HepG2 (cell line): ENCODE data around the gene MEF2D. TPM values are rescaled to one million over a fixed set of nuclear protein-coding genes. Genes with fewer than 3 reads are reported as not detected.

Source experiments
- ATAC-seq: fragments of 200-7000 bp; cut with Tn5 transposase; 3 replicates; pipeline ENCODE4 v1.9.1; 2020; ENCODE audit warnings: mild to moderate bottlenecking, moderate library complexity
- BruUV-seq: library from RNA; stranded (reverse); fragments of 400-500 nt; replicated peaks from 2 replicates; lab custom pipeline; 2021; lab: Mats Ljungman, UMichigan
- CTCF ChIA-PET: fragments of 300-600 bp; formaldehyde crosslinking; extraction: SDS; loops from one replicate; lab custom pipeline; 2021; ENCODE audit warnings: low total read pairs, inconsistent platforms, low intra/inter-chr PET ratio; lab: Yijun Ruan, JAX
- POLR2A ChIA-PET: fragments of 350-600 bp; sonication (Branson Sonifier 250); formaldehyde crosslinking; loops from one replicate; lab custom pipeline; 2020; ENCODE audit warnings: antibody characterized with exemption, inconsistent platforms; lab: Yijun Ruan, JAX
- DNase-seq: peaks from one replicate; pipeline ENCODE4 v3.0.0-alpha.2; 2015; ENCODE audit warnings: low spot score
- FAIRE-seq: peaks from 3 replicates; lab custom pipeline; 2011; peaks lifted over from hg19 to GRCh38; lab: Jason Lieb, UNC
- H2AFZ ChIP-seq: one replicate; pipeline ENCODE4 v1.6.1; 2011; ENCODE audit warnings: low read length, inconsistent platforms
- H3K27ac ChIP-seq: fragments of 300-600 bp; 3 replicates; pipeline ENCODE4 v1.8.0; 2011; ENCODE audit warnings: mixed run types, mild to moderate bottlenecking, mixed read lengths, low read length, inconsistent platforms; ENCODE audit not compliant: insufficient read depth; ENCODE audit errors: extremely low read length
- H3K27me3 ChIP-seq, 2 experiments: fragments of 200-600 bp in 1 of 2; 2 replicates in 1 of 2; 3 replicates in 1 of 2; pipeline versions ENCODE4 v1.6.0 to v1.8.0; 2011; ENCODE audit warnings: low read length in 2 of 2, mild to moderate bottlenecking in 2 of 2, moderate library complexity in 2 of 2, inconsistent platforms in 1 of 2; ENCODE audit not compliant: insufficient read depth in 2 of 2, control insufficient read depth in 1 of 2
- H3K36me3 ChIP-seq, 2 experiments: fragments of 200-600 bp in 1 of 2; replicated peaks in 1 of 2; 2 replicates in 1 of 2; 3 replicates in 1 of 2; pipeline versions ENCODE4 v1.5.1 to v1.8.0; 2011; ENCODE audit warnings: low read length in 2 of 2, inconsistent platforms in 1 of 2; ENCODE audit not compliant: insufficient read depth in 2 of 2, control insufficient read depth in 1 of 2
- H3K4me1 ChIP-seq: 2 replicates; pipeline ENCODE4 v1.5.1; 2012; ENCODE audit warnings: low read length, inconsistent platforms; ENCODE audit not compliant: insufficient read depth
- H3K4me2 ChIP-seq: 2 replicates; pipeline ENCODE4 v1.6.0; 2011; ENCODE audit warnings: low read depth, low read length, inconsistent platforms
- H3K4me3 ChIP-seq, 3 experiments: fragments of 200-600 bp in 1 of 3; sonication (generic), shearing (Covaris generic) in 1 of 3; replicated peaks in 1 of 3; 2 replicates each; pipeline ENCODE4 v1.5.1; 2011 to 2016; ENCODE audit warnings: low read length in 3 of 3, inconsistent platforms in 2 of 3, low read depth in 2 of 3, mild to moderate bottlenecking in 2 of 3, control low read depth in 1 of 3, mixed read lengths in 1 of 3; ENCODE audit not compliant: insufficient read depth in 1 of 3
- H3K79me2 ChIP-seq: one replicate; pipeline ENCODE4 v1.6.1; 2011; ENCODE audit warnings: low read length, inconsistent platforms; ENCODE audit not compliant: insufficient read depth
- H3K9ac ChIP-seq: 2 replicates; pipeline ENCODE4 v1.6.0; 2011; ENCODE audit warnings: mild to moderate bottlenecking, low read depth, low read length, inconsistent platforms; ENCODE audit not compliant: insufficient read depth
- H3K9me3 ChIP-seq: 2 replicates; pipeline ENCODE4 v1.5.1; 2012; ENCODE audit warnings: mild to moderate bottlenecking, low read length
- H4K20me1 ChIP-seq: 2 replicates; pipeline ENCODE4 v1.6.0; 2011; ENCODE audit warnings: inconsistent platforms, mild to moderate bottlenecking, low read length, moderate library complexity; ENCODE audit not compliant: insufficient read depth
- ZNF275 ChIP-seq: sonication (generic); formaldehyde crosslinking; IDR thresholded peaks from 2 replicates; pipeline ENCODE4 v1.8.0; 2022; ENCODE audit warnings: missing genetic modification reagents, mild to moderate bottlenecking, inconsistent platforms, borderline replicate concordance
- ZNF512 ChIP-seq: sonication (generic); formaldehyde crosslinking; IDR thresholded peaks from 2 replicates; pipeline ENCODE4 v1.4.0; 2020; ENCODE audit warnings: mild to moderate bottlenecking, missing genetic modification reagents
- ZNF547 ChIP-seq: sonication (generic); formaldehyde crosslinking; IDR thresholded peaks from 2 replicates; pipeline ENCODE4 v1.5.1; 2020; ENCODE audit warnings: mild to moderate bottlenecking, missing genetic modification reagents
- ZNF660 ChIP-seq: sonication (generic); formaldehyde crosslinking; IDR thresholded peaks from 2 replicates; pipeline ENCODE4 v1.5.1; 2020; ENCODE audit warnings: mild to moderate bottlenecking, low read depth, missing genetic modification reagents, borderline replicate concordance
- ZNF720 ChIP-seq: sonication (generic); formaldehyde crosslinking; IDR thresholded peaks from 2 replicates; pipeline ENCODE4 v1.4.0; 2020; ENCODE audit warnings: missing genetic modification reagents
- ZZZ3 ChIP-seq: sonication (generic); formaldehyde crosslinking; IDR thresholded peaks from 2 replicates; pipeline ENCODE4 v1.4.0; 2020; ENCODE audit warnings: missing genetic modification reagents, mild to moderate bottlenecking, borderline replicate concordance
- WGBS: methylation state at CpG from one replicate; pipeline ENCODE4 v1.1.6; 2017; ENCODE audit warnings: low lambda C conversion rate; 5-methylcytosine and 5-hydroxymethylcytosine counted together
- in situ Hi-C: cut with HindIII; loops from 2 replicates; pipeline ENCODE4 v1.10.0; 2017; ENCODE audit warnings: low pct_unique_long_range_greater_than_20kb; ENCODE audit not compliant: extremely low pct_ligation_motif_present
- intact Hi-C: fragments of 100-400 bp; cut with micrococcal nuclease; formaldehyde crosslinking; loops from one replicate; pipeline ENCODE4 v1.10.0; 2022; ENCODE audit not compliant: unreplicated experiment
- polyA plus RNA-seq, 8 experiments: library from polyadenylated mRNA; depleted of rRNA in 3 of 8; stranded (reverse) in 7 of 8; unstranded in 1 of 8; fragments of >200 nt; fragmentation: Illumina TruSeq in 4 of 8; extraction: Trizol in 4 of 8; gene quantifications; 2 replicates each; pipeline versions ENCODE4 v1.2.1 to v1.2.3, GENCODE V29; 2011 to 2016; ENCODE audit warnings: low read depth in 4 of 8, missing spikeins in 1 of 8, mixed read lengths in 1 of 8; ENCODE audit not compliant: insufficient read depth in 1 of 8
- total RNA-seq, 5 experiments: library from RNA; depleted of rRNA; stranded (reverse); fragments of >200 nt; fragmentation: Illumina TruSeq; extraction: Trizol; gene quantifications; 2 replicates each; pipeline ENCODE4 v1.2.3, GENCODE V29; 2016; ENCODE audit warnings: low read depth in 1 of 5
- TF ChIP-seq, protein P1 (sequence below): sonication (generic); formaldehyde crosslinking; IDR thresholded peaks from 2 replicates; pipeline ENCODE4 v1.4.0; 2020; ENCODE audit warnings: missing genetic modification reagents
- TF ChIP-seq, protein P2 (sequence below): sonication (generic); formaldehyde crosslinking; IDR thresholded peaks from 2 replicates; pipeline ENCODE4 v1.8.0; 2022; ENCODE audit warnings: missing genetic modification reagents, mild to moderate bottlenecking, moderate library complexity, borderline replicate concordance

Gene MEF2D
- total and polyA plus RNA-seq, 2 of the 13 experiments (the other 11 are each of a cell fraction or from before 2014, with no cell fraction given) = 1.6 to 3.9 TPM

- TF ChIP-seq, protein P1, sequence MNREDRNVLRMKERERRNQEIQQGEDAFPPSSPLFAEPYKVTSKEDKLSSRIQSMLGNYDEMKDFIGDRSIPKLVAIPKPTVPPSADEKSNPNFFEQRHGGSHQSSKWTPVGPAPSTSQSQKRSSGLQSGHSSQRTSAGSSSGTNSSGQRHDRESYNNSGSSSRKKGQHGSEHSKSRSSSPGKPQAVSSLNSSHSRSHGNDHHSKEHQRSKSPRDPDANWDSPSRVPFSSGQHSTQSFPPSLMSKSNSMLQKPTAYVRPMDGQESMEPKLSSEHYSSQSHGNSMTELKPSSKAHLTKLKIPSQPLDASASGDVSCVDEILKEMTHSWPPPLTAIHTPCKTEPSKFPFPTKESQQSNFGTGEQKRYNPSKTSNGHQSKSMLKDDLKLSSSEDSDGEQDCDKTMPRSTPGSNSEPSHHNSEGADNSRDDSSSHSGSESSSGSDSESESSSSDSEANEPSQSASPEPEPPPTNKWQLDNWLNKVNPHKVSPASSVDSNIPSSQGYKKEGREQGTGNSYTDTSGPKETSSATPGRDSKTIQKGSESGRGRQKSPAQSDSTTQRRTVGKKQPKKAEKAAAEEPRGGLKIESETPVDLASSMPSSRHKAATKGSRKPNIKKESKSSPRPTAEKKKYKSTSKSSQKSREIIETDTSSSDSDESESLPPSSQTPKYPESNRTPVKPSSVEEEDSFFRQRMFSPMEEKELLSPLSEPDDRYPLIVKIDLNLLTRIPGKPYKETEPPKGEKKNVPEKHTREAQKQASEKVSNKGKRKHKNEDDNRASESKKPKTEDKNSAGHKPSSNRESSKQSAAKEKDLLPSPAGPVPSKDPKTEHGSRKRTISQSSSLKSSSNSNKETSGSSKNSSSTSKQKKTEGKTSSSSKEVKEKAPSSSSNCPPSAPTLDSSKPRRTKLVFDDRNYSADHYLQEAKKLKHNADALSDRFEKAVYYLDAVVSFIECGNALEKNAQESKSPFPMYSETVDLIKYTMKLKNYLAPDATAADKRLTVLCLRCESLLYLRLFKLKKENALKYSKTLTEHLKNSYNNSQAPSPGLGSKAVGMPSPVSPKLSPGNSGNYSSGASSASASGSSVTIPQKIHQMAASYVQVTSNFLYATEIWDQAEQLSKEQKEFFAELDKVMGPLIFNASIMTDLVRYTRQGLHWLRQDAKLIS (CRISPR knock-in tag) = no peak
- TF ChIP-seq, protein P2, sequence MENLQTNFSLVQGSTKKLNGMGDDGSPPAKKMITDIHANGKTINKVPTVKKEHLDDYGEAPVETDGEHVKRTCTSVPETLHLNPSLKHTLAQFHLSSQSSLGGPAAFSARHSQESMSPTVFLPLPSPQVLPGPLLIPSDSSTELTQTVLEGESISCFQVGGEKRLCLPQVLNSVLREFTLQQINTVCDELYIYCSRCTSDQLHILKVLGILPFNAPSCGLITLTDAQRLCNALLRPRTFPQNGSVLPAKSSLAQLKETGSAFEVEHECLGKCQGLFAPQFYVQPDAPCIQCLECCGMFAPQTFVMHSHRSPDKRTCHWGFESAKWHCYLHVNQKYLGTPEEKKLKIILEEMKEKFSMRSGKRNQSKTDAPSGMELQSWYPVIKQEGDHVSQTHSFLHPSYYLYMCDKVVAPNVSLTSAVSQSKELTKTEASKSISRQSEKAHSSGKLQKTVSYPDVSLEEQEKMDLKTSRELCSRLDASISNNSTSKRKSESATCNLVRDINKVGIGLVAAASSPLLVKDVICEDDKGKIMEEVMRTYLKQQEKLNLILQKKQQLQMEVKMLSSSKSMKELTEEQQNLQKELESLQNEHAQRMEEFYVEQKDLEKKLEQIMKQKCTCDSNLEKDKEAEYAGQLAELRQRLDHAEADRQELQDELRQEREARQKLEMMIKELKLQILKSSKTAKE (CRISPR knock-in tag) = no peak
- no peak for TF ChIP-seq ZNF547 (CRISPR knock-in tag)
- no peak for TF ChIP-seq ZNF720 (CRISPR knock-in tag)
These were observed 8.3 kb upstream of the MEF2D start (continued) for GRCh38 chr1:156508955-156509234.

GRCh38 chr1:156508205-156508954, 7.8 kb upstream of the MEF2D start:
- no TSS peak for BruUV-seq
- DNase-seq (no peak), FAIRE-seq (no peak), ATAC-seq (no peak)
- Histone ChIP-seq H2AFZ (no peak overlapping the region), H3K4me1 (peaks cover 28% of the 10 kb centered on the region), H3K4me2 (no peak overlapping the region), H3K4me3 (no peak overlapping the region), H3K9ac (no peak overlapping the region), H3K36me3 (no peaks in the 10 kb centered on the region), H3K79me2 (no peaks in the 10 kb centered on the region), H3K27me3 (peaks cover 4 to 52% of the 10 kb centered on the region in 2 experiments; a peak in 4 of 5 replicates), H3K9me3 (no peaks in the 10 kb centered on the region), H4K20me1 (no peaks in the 10 kb centered on the region), H3K27ac (no peak overlapping the region)
- POLR2A ChIA-PET = interaction anchor here (0.6 kb wide), 1 partner anchor 243 kb away, joined by 4 read pairs; no protein-coding TSS in a partner anchor
- CTCF ChIA-PET = no interaction called here
- WGBS = 30% methylated on average over 7 of the region's 7 CpGs
- in situ Hi-C loops = no loop called here
- intact Hi-C loops = no loop called here
- TF ChIP-seq ZZZ3 (no peak), ZNF275 (CRISPR knock-in tag) (no peak), ZNF512 (CRISPR knock-in tag) (no peak), ZNF660 (CRISPR knock-in tag) (no peak)
